ENCODE data around the gene TTLL12.

GRCh38 chr22:43187171-43188099 lies 501 bp upstream of the TTLL12 start:
- TF ChIP-seq EZH2 (IDR thresholded peaks at IDR 0.05; ENCODE audit: low read depth, unreplicated experiment) (no peak), NANOG (IDR thresholded peaks at IDR 0.05; ENCODE audit: borderline replicate concordance) (no peak), CREB1 (CRISPR knock-in tag; IDR thresholded peaks at IDR 0.05; ENCODE audit: low read depth) (peak; percentile 87), EZH2phosphoT487 (IDR thresholded peaks at IDR 0.05; ENCODE audit: unreplicated experiment) (no peak)
- TF ChIP-seq, protein P1, sequence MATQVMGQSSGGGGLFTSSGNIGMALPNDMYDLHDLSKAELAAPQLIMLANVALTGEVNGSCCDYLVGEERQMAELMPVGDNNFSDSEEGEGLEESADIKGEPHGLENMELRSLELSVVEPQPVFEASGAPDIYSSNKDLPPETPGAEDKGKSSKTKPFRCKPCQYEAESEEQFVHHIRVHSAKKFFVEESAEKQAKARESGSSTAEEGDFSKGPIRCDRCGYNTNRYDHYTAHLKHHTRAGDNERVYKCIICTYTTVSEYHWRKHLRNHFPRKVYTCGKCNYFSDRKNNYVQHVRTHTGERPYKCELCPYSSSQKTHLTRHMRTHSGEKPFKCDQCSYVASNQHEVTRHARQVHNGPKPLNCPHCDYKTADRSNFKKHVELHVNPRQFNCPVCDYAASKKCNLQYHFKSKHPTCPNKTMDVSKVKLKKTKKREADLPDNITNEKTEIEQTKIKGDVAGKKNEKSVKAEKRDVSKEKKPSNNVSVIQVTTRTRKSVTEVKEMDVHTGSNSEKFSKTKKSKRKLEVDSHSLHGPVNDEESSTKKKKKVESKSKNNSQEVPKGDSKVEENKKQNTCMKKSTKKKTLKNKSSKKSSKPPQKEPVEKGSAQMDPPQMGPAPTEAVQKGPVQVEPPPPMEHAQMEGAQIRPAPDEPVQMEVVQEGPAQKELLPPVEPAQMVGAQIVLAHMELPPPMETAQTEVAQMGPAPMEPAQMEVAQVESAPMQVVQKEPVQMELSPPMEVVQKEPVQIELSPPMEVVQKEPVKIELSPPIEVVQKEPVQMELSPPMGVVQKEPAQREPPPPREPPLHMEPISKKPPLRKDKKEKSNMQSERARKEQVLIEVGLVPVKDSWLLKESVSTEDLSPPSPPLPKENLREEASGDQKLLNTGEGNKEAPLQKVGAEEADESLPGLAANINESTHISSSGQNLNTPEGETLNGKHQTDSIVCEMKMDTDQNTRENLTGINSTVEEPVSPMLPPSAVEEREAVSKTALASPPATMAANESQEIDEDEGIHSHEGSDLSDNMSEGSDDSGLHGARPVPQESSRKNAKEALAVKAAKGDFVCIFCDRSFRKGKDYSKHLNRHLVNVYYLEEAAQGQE (IDR thresholded peaks at IDR 0.05; ENCODE audit: unreplicated experiment), result no peak
- TF ChIP-seq, protein P2, sequence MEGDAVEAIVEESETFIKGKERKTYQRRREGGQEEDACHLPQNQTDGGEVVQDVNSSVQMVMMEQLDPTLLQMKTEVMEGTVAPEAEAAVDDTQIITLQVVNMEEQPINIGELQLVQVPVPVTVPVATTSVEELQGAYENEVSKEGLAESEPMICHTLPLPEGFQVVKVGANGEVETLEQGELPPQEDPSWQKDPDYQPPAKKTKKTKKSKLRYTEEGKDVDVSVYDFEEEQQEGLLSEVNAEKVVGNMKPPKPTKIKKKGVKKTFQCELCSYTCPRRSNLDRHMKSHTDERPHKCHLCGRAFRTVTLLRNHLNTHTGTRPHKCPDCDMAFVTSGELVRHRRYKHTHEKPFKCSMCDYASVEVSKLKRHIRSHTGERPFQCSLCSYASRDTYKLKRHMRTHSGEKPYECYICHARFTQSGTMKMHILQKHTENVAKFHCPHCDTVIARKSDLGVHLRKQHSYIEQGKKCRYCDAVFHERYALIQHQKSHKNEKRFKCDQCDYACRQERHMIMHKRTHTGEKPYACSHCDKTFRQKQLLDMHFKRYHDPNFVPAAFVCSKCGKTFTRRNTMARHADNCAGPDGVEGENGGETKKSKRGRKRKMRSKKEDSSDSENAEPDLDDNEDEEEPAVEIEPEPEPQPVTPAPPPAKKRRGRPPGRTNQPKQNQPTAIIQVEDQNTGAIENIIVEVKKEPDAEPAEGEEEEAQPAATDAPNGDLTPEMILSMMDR (conservative IDR thresholded peaks at IDR 0.05; ENCODE audit: low read depth in 2 of 2), result peak; percentile 37 to 79; a peak in 2 of 4 replicates
- TF ChIP-seq, protein P3, sequence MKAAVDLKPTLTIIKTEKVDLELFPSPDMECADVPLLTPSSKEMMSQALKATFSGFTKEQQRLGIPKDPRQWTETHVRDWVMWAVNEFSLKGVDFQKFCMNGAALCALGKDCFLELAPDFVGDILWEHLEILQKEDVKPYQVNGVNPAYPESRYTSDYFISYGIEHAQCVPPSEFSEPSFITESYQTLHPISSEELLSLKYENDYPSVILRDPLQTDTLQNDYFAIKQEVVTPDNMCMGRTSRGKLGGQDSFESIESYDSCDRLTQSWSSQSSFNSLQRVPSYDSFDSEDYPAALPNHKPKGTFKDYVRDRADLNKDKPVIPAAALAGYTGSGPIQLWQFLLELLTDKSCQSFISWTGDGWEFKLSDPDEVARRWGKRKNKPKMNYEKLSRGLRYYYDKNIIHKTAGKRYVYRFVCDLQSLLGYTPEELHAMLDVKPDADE (IDR thresholded peaks at IDR 0.05), result peak; percentile 63; the same call in 1 of the 2 replicates

Data from GM23338 (cell line).